Measurements from ENCODE around the gene CDK12. TPM values are rescaled to one million over a fixed set of nuclear protein-coding genes. Genes with fewer than 3 reads are reported as not detected.

Gene CDK12
- total RNA-seq, 2 donors from 2014 or later = 17.4 to 25.1 TPM

GRCh38 chr17:39549747-39550573 lies 88.7 kb downstream of the CDK12 start:
- 76 to 77% methylated on average over 6 of the region's 6 CpGs for WGBS, 2 donors
- DNase-seq (no peak), ATAC-seq (no peak)
- Histone ChIP-seq H3K9me3 (no peaks in the 10 kb centered on the region), H3K27me3 (no peaks in the 10 kb centered on the region), H3K36me3 (replicated peaks in 1 of 2; ENCODE audit: insufficient read depth in 1 of 2, low read depth in 2 of 2) (peaks cover 0 to 2% of the 10 kb centered on the region in 2 donors), H3K4me1 (no peaks in the 10 kb centered on the region), H3K4me3 (no peak overlapping the region), H3K27ac (no peak overlapping the region)
- intact Hi-C loops (cut with DNase I) = loop anchor here (5.0 kb wide), 1 partner anchor 72 kb away; no protein-coding TSS in a partner anchor
- TF ChIP-seq CTCF (IDR thresholded peaks at IDR 0.05) (no peak), POLR2A (IDR thresholded peaks at IDR 0.05) (no peak)

- no peaks in the 10 kb centered on the region for H3K9me3 ChIP-seq
- H3K27me3 ChIP-seq = no peaks in the 10 kb centered on the region
- intact Hi-C loops (cut with DNase I) = loop anchor here (5.0 kb wide), 1 partner anchor 70 kb away; no protein-coding TSS in a partner anchor
- WGBS, 2 donors = 71 to 80% methylated on average over 1 of the region's 1 CpG
- no peak for TF ChIP-seq CTCF (IDR thresholded peaks at IDR 0.05)
- TF ChIP-seq POLR2A (IDR thresholded peaks at IDR 0.05) = no peak
- no peak for DNase-seq
- ATAC-seq = no peak
- H3K4me1 ChIP-seq = no peaks in the 10 kb centered on the region
- H3K27ac ChIP-seq = no peak overlapping the region
- H3K4me3 ChIP-seq = no peak overlapping the region
- peaks cover 0 to 4% of the 10 kb centered on the region in 2 donors for H3K36me3 ChIP-seq (replicated peaks in 1 of 2; ENCODE audit: insufficient read depth in 1 of 2, low read depth in 2 of 2)
Measured at GRCh38 chr17:39551879-39552278, 90.6 kb downstream of the CDK12 start.

DNA sequence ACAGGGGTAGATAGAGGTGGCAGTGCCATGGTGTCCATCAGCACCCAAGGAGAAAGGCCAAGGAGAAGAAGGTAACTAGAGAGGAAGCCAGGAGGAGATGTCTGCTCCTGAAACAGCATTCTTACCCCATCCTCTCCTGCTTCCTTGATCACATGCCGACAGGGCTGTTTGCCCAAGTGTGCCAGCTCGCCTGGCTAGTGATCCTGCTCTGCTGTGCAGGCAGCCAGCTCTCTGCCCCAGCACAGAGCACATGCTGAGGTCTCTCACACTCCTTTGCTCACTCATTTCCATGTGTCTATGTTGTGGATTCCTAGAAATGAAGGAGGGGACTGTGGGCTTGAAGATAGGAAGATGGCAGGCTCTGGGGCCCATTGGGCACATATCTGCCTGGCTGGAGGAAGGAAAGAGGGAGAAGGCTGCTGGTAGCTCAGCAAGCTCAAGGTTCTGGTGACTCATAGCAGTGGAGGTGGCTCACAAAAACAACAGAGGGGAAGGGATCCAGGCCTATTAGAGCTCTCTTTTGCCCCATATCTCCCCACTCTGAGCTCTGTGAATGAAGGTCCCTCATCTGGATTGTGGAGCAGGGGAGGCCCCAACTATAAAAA lies 92.2 kb downstream of the CDK12 start:
- Histone ChIP-seq H3K4me1 (no peaks in the 10 kb centered on the region), H3K36me3 (replicated peaks in 1 of 2; ENCODE audit: insufficient read depth in 1 of 2, low read depth in 2 of 2) (peaks cover 0 to 4% of the 10 kb centered on the region in 2 donors), H3K9me3 (no peaks in the 10 kb centered on the region), H3K27me3 (no peaks in the 10 kb centered on the region), H3K4me3 (no peak overlapping the region), H3K27ac (no peak overlapping the region)
- no peak for DNase-seq
- intact Hi-C loops (cut with DNase I) = loop anchor here (5.0 kb wide), 1 partner anchor 69 kb away; no protein-coding TSS in a partner anchor
- WGBS, 2 donors = 47 to 56% methylated on average over 2 of the region's 2 CpGs
- TF ChIP-seq POLR2A (IDR thresholded peaks at IDR 0.05) = no peak
- no peak for TF ChIP-seq CTCF (IDR thresholded peaks at IDR 0.05)
- no peak for ATAC-seq

DNA sequence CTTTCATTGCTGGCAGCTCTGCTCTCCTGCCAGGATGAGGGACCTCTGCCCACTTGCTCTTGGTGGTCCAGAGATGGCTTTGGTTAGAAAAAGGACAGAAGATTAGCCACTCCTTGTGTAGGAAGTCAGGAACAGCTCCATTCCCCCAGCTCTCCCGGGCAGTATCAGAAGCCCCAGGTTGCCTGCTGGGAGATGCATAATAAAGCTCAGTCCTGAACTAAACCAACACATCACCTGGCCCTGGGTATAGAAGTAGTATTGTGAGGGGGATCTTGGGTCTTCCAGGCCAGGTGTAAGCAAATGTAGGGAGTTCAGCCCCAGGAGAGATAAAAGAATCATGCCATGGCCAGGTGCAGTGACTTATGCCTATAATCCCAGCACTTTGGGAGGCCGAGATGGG lies 94.1 kb downstream of the CDK12 start:
- ATAC-seq = no peak
- peaks cover 0 to 4% of the 10 kb centered on the region in 2 donors for H3K36me3 ChIP-seq (replicated peaks in 1 of 2; ENCODE audit: insufficient read depth in 1 of 2, low read depth in 2 of 2)
- H3K27ac ChIP-seq = no peak overlapping the region
- no peaks in the 10 kb centered on the region for H3K9me3 ChIP-seq
- intact Hi-C loops (cut with DNase I) = no loop called here
- H3K27me3 ChIP-seq = no peaks in the 10 kb centered on the region
- no peak for TF ChIP-seq POLR2A (IDR thresholded peaks at IDR 0.05)
- TF ChIP-seq CTCF (IDR thresholded peaks at IDR 0.05) = no peak
- WGBS, 2 donors = 72 to 78% methylated on average over 2 of the region's 2 CpGs
- no peak overlapping the region for H3K4me3 ChIP-seq
- no peak for DNase-seq
- H3K4me1 ChIP-seq = no peaks in the 10 kb centered on the region

Data from body of pancreas (tissue), 4 donors.